Endothelial cell of umbilical vein (primary cell): Measurements from ENCODE around the gene PPP2R5A. TPM values are rescaled to one million over a fixed set of nuclear protein-coding genes. Genes with fewer than 3 reads are reported as not detected.

ENCODE experiments used
- BruUV-seq: library from RNA; stranded (reverse); fragments of 400-500 nt; replicated peaks from 2 replicates; lab custom pipeline; 2021; lab: Mats Ljungman, UMichigan
- CTCF ChIA-PET: fragments of 300-600, 350-600 bp; sonication (Branson Sonifier 250); formaldehyde crosslinking; loops from one replicate; lab custom pipeline; 2021; ENCODE audit warnings: antibody characterized with exemption, inconsistent platforms; lab: Charles Lee
- POLR2A ChIA-PET: fragments of 300-600, 350-600 bp; sonication (Branson Sonifier 250); formaldehyde crosslinking; loops from one replicate; lab custom pipeline; 2021; ENCODE audit warnings: antibody characterized with exemption, inconsistent platforms; lab: Charles Lee
- DNase-seq: peaks from one replicate; pipeline ENCODE4 v3.0.0-alpha.2; 2011; ENCODE audit warnings: low read depth, low spot score
- FAIRE-seq: peaks from 2 replicates; lab custom pipeline; 2011; peaks lifted over from hg19 to GRCh38; lab: Jason Lieb, UNC
- H2AFZ ChIP-seq: 2 replicates; pipeline ENCODE4 v1.6.0; 2012; ENCODE audit warnings: low read depth, low read length, control low read depth, inconsistent platforms
- H3K27ac ChIP-seq: 2 replicates; pipeline ENCODE4 v1.5.1; 2011; ENCODE audit warnings: low read depth, mild to moderate bottlenecking, control low read depth, low read length, moderate library complexity; ENCODE audit not compliant: insufficient read depth
- H3K27me3 ChIP-seq, 2 experiments: 2 replicates each; pipeline versions ENCODE4 v1.6.0 to v1.6.1; 2011; ENCODE audit warnings: low read length in 2 of 2, mixed read lengths in 1 of 2; ENCODE audit not compliant: control insufficient read depth in 2 of 2, insufficient read depth in 2 of 2
- H3K36me3 ChIP-seq, 2 experiments: 2 replicates in 1 of 2; 3 replicates in 1 of 2; pipeline ENCODE4 v1.5.1; 2011; ENCODE audit warnings: low read length in 2 of 2, mild to moderate bottlenecking in 1 of 2, moderate library complexity in 1 of 2; ENCODE audit not compliant: control insufficient read depth in 2 of 2, insufficient read depth in 2 of 2; ENCODE audit errors: extremely low read depth in 1 of 2
- H3K4me1 ChIP-seq: 3 replicates; pipeline ENCODE4 v1.5.1; 2011; ENCODE audit warnings: mild to moderate bottlenecking, low read length; ENCODE audit not compliant: control insufficient read depth, insufficient read depth; ENCODE audit errors: extremely low read depth
- H3K4me2 ChIP-seq: 2 replicates; pipeline ENCODE4 v1.6.1; 2011; ENCODE audit warnings: low read length, control low read depth, mixed read lengths; ENCODE audit not compliant: insufficient read depth
- H3K4me3 ChIP-seq, 3 experiments: fragments of 200-600 bp in 1 of 3; sonication (generic), shearing (Covaris generic) in 1 of 3; replicated peaks in 1 of 3; 2 replicates each; pipeline ENCODE4 v1.5.1; 2011 to 2016; ENCODE audit warnings: control low read depth in 3 of 3, low read length in 3 of 3, mild to moderate bottlenecking in 2 of 3, inconsistent platforms in 1 of 3, low read depth in 1 of 3, moderate library complexity in 1 of 3; ENCODE audit not compliant: insufficient read depth in 1 of 3
- H3K79me2 ChIP-seq: 2 replicates; pipeline ENCODE4 v1.6.0; 2012; ENCODE audit warnings: low read length, inconsistent platforms; ENCODE audit not compliant: control insufficient read depth, insufficient read depth
- H3K9ac ChIP-seq: replicated peaks from 2 replicates; pipeline ENCODE3; 2011; ENCODE audit warnings: low read length, control low read depth; ENCODE audit not compliant: insufficient read depth; ENCODE audit errors: extremely low read depth
- H3K9me1 ChIP-seq: replicated peaks from 3 replicates; pipeline ENCODE4 v1.6.0; 2011; ENCODE audit warnings: mild to moderate bottlenecking, low read length; ENCODE audit not compliant: control insufficient read depth, insufficient read depth; ENCODE audit errors: extremely low read depth
- H3K9me3 ChIP-seq: replicated peaks from 2 replicates; pipeline ENCODE4 v1.5.1; 2012; ENCODE audit warnings: low read length, inconsistent platforms; ENCODE audit not compliant: control insufficient read depth, insufficient read depth
- H4K20me1 ChIP-seq: replicated peaks from 2 replicates; pipeline ENCODE3; 2011; ENCODE audit warnings: mild to moderate bottlenecking, low read length; ENCODE audit not compliant: control insufficient read depth, insufficient read depth; ENCODE audit errors: extremely low read depth
- EZH2 ChIP-seq: IDR thresholded peaks from 2 replicates; pipeline ENCODE4 v1.6.1; 2012; ENCODE audit warnings: borderline replicate concordance, low read depth, mild to moderate bottlenecking, moderate library complexity, low read length, inconsistent platforms; ENCODE audit not compliant: severe bottlenecking
- FOS ChIP-seq: IDR thresholded peaks from 2 replicates; pipeline ENCODE4 v1.6.1; 2011; ENCODE audit warnings: mild to moderate bottlenecking, low read length, moderate library complexity, borderline replicate concordance; ENCODE audit not compliant: insufficient read depth
- GATA2 ChIP-seq: IDR thresholded peaks from 2 replicates; pipeline ENCODE4 v1.7.0; 2011; ENCODE audit warnings: low read depth, mild to moderate bottlenecking, moderate library complexity, mixed read lengths, low read length; ENCODE audit not compliant: insufficient read length, insufficient read depth
- JUN ChIP-seq: IDR thresholded peaks from 2 replicates; pipeline ENCODE4 v1.6.1; 2011; ENCODE audit warnings: borderline replicate concordance, low read depth; ENCODE audit not compliant: insufficient read length, insufficient read depth
- MYC ChIP-seq: IDR thresholded peaks from one replicate; pipeline ENCODE4 v1.6.1; 2011; ENCODE audit warnings: mild to moderate bottlenecking, low read depth, low read length
- POLR2A ChIP-seq: IDR thresholded peaks from 2 replicates; pipeline ENCODE4 v1.6.1; 2012; ENCODE audit warnings: low read depth, mild to moderate bottlenecking, control low read depth, low read length
- POLR2AphosphoS5 ChIP-seq: IDR thresholded peaks from 2 replicates; pipeline ENCODE4 v1.6.1; 2012; ENCODE audit warnings: low read depth, mild to moderate bottlenecking, control low read depth, low read length, moderate library complexity; ENCODE audit not compliant: insufficient read depth
- dilution Hi-C: fragments of 300-500 bp; cut with MboI; formaldehyde crosslinking; loops from one replicate; pipeline ENCODE4 v1.15.0; 2019; ENCODE audit warnings: low sequenced_read_pairs; ENCODE audit not compliant: extremely low pct_ligation_motif_present
- intact Hi-C: fragments of 100-400 bp; cut with micrococcal nuclease; formaldehyde crosslinking; loops from one replicate; pipeline ENCODE4 v1.10.0; 2022
- polyA plus RNA-seq, 4 experiments: library from polyadenylated mRNA; depleted of rRNA in 3 of 4; stranded (reverse) in 3 of 4; unstranded in 1 of 4; fragments of >200 nt; gene quantifications; 2 replicates each; pipeline versions ENCODE4 v1.2.1 to v1.2.3, GENCODE V29; 2011 to 2012; ENCODE audit warnings: missing spikeins in 1 of 4
- total RNA-seq: library from RNA; stranded (reverse); gene quantifications from 2 replicates; pipeline ENCODE4 v1.2.3, GENCODE V29; 2021
- TF ChIP-seq, protein P1 (sequence below), 2 donors: IDR thresholded peaks; 1 replicate in 1 of 2; 2 replicates in 1 of 2; pipeline ENCODE4 v1.5.1; 2011; ENCODE audit warnings: low read length in 2 of 2, mild to moderate bottlenecking in 2 of 2, moderate library complexity in 2 of 2, control low read depth in 1 of 2, inconsistent platforms in 1 of 2, low read depth in 1 of 2; ENCODE audit not compliant: insufficient read depth in 1 of 2; ENCODE audit errors: extremely low read depth in 1 of 2
- TF ChIP-seq, protein P2 (sequence below): IDR thresholded peaks from 2 replicates; pipeline ENCODE4 v1.6.1; 2011; ENCODE audit not compliant: insufficient read depth, insufficient read length

The PPP2R5A gene
- total and polyA plus RNA-seq, 2 donors (not counting 3 experiments of a cell fraction or from before 2014, with no cell fraction given): 11.9 to 34.5 TPM

DNA sequence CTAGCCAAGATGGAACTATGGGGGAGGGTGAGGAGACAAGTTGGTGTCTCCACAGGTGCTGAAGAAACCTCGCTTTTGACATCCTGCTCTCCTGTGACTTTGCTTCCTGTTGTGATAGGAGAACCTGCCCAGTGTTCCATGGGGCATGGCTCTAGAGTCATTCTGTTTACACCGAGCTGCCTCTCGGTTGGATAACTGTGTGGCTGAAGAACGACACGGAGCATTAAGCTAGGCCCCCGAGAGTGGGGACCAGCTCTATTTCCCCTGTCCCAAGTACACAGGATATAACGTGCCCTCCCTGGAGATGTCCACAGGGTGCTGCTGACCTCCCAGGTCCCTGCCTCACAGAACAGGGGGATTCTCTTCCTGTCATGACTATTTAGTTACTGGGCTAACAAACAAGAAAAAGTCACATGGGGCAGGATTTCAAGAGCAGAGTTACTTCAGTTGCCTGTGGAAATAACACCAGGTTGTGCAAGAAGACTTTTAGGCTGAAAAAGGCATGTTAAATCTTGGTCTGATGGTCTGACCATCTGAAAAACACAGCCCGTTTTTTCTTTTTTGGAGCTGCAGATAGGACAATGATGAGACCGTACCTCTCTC, 29.4 kb upstream of the PPP2R5A start:
- Histone ChIP-seq H3K9me3 (no peaks in the 10 kb centered on the region), H3K9ac (no peak overlapping the region), H3K36me3 (no peaks in the 10 kb centered on the region), H3K9me1 (no peaks in the 10 kb centered on the region), H3K27ac (no peak overlapping the region), H3K4me3 (no peak overlapping the region), H3K4me2 (no peak overlapping the region), H4K20me1 (no peaks in the 10 kb centered on the region), H3K79me2 (no peaks in the 10 kb centered on the region), H3K4me1 (no peaks in the 10 kb centered on the region), H2AFZ (no peak overlapping the region), H3K27me3 (peaks cover 0 to 13% of the 10 kb centered on the region in 2 experiments)
- dilution Hi-C loops (no loop called here), intact Hi-C loops (no loop called here)
- TF ChIP-seq JUN: no peak
- no peak for TF ChIP-seq MYC
- TF ChIP-seq EZH2: no peak
- TF ChIP-seq POLR2A: no peak
- TF ChIP-seq POLR2AphosphoS5: no peak
- TF ChIP-seq GATA2: no peak
- TF ChIP-seq, protein P1, sequence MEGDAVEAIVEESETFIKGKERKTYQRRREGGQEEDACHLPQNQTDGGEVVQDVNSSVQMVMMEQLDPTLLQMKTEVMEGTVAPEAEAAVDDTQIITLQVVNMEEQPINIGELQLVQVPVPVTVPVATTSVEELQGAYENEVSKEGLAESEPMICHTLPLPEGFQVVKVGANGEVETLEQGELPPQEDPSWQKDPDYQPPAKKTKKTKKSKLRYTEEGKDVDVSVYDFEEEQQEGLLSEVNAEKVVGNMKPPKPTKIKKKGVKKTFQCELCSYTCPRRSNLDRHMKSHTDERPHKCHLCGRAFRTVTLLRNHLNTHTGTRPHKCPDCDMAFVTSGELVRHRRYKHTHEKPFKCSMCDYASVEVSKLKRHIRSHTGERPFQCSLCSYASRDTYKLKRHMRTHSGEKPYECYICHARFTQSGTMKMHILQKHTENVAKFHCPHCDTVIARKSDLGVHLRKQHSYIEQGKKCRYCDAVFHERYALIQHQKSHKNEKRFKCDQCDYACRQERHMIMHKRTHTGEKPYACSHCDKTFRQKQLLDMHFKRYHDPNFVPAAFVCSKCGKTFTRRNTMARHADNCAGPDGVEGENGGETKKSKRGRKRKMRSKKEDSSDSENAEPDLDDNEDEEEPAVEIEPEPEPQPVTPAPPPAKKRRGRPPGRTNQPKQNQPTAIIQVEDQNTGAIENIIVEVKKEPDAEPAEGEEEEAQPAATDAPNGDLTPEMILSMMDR (IDR thresholded peaks at IDR 0.05; ENCODE audit: extremely low read depth in 1 of 2, insufficient read depth in 1 of 2, low read depth in 1 of 2, low read length in 2 of 2): no peak
- TF ChIP-seq, protein P2, sequence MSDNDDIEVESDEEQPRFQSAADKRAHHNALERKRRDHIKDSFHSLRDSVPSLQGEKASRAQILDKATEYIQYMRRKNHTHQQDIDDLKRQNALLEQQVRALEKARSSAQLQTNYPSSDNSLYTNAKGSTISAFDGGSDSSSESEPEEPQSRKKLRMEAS: no peak
- no peak for TF ChIP-seq FOS
- no peak for FAIRE-seq
- BruUV-seq: no TSS peak
- POLR2A ChIA-PET: no interaction called here
- CTCF ChIA-PET: interaction anchor here (0.9 kb wide), 1 partner anchor 10 kb away, joined by 3 read pairs; no protein-coding TSS in a partner anchor
- DNase-seq: no peak
